ENCODE data around the gene RRM1. TPM values are rescaled to one million over a fixed set of nuclear protein-coding genes. Genes with fewer than 3 reads are reported as not detected.
A peak's percentile ranks its signal among the peaks of the same experiment; 100 is the strongest.
"Not testable (repeated sequence)": the region's sequence is repeated elsewhere in the genome, so short reads cannot be mapped to it uniquely, and the experiment has no call there.

The RRM1 gene
- polyA plus RNA-seq, 1 experiment = 57.4 TPM

GRCh38 chr11:4123218-4123617, 28.6 kb downstream of the RRM1 start:
- H3K9me3 ChIP-seq (ENCODE audit: control insufficient read depth, insufficient read depth, low read length) = no peaks in the 10 kb centered on the region
- no peak overlapping the region for H3K4me3 ChIP-seq (ENCODE audit: low read depth, low read length)
- H3K27ac ChIP-seq (ENCODE audit: low read depth, low read length) = no peak overlapping the region
- ChIA-PET CTCF (no interaction called here), POLR2A (no interaction called here)
- no peaks in the 10 kb centered on the region for H3K27me3 ChIP-seq (ENCODE audit: control insufficient read depth, insufficient read depth, low read length)
- no peak for DNase-seq (ENCODE audit: low read depth, low spot score)
- TF ChIP-seq, protein P1, sequence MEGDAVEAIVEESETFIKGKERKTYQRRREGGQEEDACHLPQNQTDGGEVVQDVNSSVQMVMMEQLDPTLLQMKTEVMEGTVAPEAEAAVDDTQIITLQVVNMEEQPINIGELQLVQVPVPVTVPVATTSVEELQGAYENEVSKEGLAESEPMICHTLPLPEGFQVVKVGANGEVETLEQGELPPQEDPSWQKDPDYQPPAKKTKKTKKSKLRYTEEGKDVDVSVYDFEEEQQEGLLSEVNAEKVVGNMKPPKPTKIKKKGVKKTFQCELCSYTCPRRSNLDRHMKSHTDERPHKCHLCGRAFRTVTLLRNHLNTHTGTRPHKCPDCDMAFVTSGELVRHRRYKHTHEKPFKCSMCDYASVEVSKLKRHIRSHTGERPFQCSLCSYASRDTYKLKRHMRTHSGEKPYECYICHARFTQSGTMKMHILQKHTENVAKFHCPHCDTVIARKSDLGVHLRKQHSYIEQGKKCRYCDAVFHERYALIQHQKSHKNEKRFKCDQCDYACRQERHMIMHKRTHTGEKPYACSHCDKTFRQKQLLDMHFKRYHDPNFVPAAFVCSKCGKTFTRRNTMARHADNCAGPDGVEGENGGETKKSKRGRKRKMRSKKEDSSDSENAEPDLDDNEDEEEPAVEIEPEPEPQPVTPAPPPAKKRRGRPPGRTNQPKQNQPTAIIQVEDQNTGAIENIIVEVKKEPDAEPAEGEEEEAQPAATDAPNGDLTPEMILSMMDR (IDR thresholded peaks at IDR 0.05; ENCODE audit: low read depth, low read length) = no peak

- Histone ChIP-seq H3K27ac (ENCODE audit: low read depth, low read length) (no peak overlapping the region), H3K4me3 (ENCODE audit: low read depth, low read length) (no peak overlapping the region), H3K27me3 (ENCODE audit: control insufficient read depth, insufficient read depth, low read length) (no peaks in the 10 kb centered on the region), H3K9me3 (ENCODE audit: control insufficient read depth, insufficient read depth, low read length) (no peaks in the 10 kb centered on the region)
- TF ChIP-seq, protein P1 (IDR thresholded peaks at IDR 0.05; ENCODE audit: low read depth, low read length) = no peak
- DNase-seq (ENCODE audit: low read depth, low spot score) = no peak
- ChIA-PET POLR2A (no interaction called here), CTCF (no interaction called here)
Measured at GRCh38 chr11:4125141-4125540, 30.5 kb downstream of the RRM1 start.

GRCh38 chr11:4127357-4127756, 32.8 kb downstream of the RRM1 start:
- Histone ChIP-seq H3K4me3 (ENCODE audit: low read depth, low read length) (no peak overlapping the region), H3K27ac (ENCODE audit: low read depth, low read length) (no peak overlapping the region), H3K27me3 (ENCODE audit: control insufficient read depth, insufficient read depth, low read length) (no peaks in the 10 kb centered on the region), H3K9me3 (ENCODE audit: control insufficient read depth, insufficient read depth, low read length) (no peaks in the 10 kb centered on the region)
- ChIA-PET POLR2A (no interaction called here), CTCF (no interaction called here)
- no peak for DNase-seq (ENCODE audit: low read depth, low spot score)
- TF ChIP-seq, protein P1 (IDR thresholded peaks at IDR 0.05; ENCODE audit: low read depth, low read length) = no peak

GRCh38 chr11:4130219-4130618, 35.6 kb downstream of the RRM1 start:
- H3K4me3 ChIP-seq (ENCODE audit: low read depth, low read length); H3K9me3 ChIP-seq (ENCODE audit: control insufficient read depth, insufficient read depth, low read length); POLR2A ChIA-PET; DNase-seq (ENCODE audit: low read depth, low spot score); H3K27me3 ChIP-seq (ENCODE audit: control insufficient read depth, insufficient read depth, low read length); H3K27ac ChIP-seq (ENCODE audit: low read depth, low read length): not testable (repeated sequence)
- CTCF ChIA-PET = interaction anchor here (0.6 kb wide), 1 partner anchor 53 kb away, joined by 8 read pairs; no protein-coding TSS in a partner anchor

DNA sequence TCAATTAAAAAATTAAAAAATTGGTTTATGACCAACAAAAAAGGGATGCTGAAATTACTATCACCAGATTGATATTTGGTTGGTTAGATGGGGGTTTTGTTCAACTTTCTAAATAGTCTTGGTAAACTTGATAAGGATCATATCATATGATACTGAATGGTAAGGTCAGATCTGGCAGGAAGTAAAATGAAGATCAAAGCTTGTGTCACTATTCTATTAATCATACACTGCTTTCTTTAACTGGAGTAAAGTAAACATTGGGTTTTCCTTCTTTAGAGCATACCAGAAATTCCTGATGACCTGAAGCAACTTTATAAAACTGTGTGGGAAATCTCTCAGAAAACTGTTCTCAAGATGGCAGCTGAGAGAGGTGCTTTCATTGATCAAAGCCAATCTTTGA, 40.2 kb downstream of the RRM1 start:
- H3K27ac ChIP-seq (ENCODE audit: low read depth, low read length) = no peak overlapping the region

More for the DNA sequence above, 40.2 kb downstream of the RRM1 start:
- CTCF ChIA-PET = no interaction called here
- POLR2A ChIA-PET = no interaction called here
- Histone ChIP-seq H3K4me3 (ENCODE audit: low read depth, low read length) (no peak overlapping the region), H3K9me3 (ENCODE audit: control insufficient read depth, insufficient read depth, low read length) (no peaks in the 10 kb centered on the region; the same call in 1 of the 2 replicates), H3K27me3 (ENCODE audit: control insufficient read depth, insufficient read depth, low read length) (no peaks in the 10 kb centered on the region)
- TF ChIP-seq, protein P1 (IDR thresholded peaks at IDR 0.05; ENCODE audit: low read depth, low read length) = no peak
- peak; percentile 6 for DNase-seq (ENCODE audit: low read depth, low spot score)

Measured in AG04450 (cell line).